GM12864 (cell line): Measurements from ENCODE around the gene ZBTB21.

Experiments
- DNase-seq: peaks from one replicate; pipeline ENCODE4 v3.0.0-alpha.2; 2011; ENCODE audit warnings: low read depth
- H3K4me3 ChIP-seq: 2 replicates; pipeline ENCODE4 v1.5.1; 2011; ENCODE audit warnings: mild to moderate bottlenecking, low read depth, low read length, control low read depth
- TF ChIP-seq, protein P1 (sequence below): IDR thresholded peaks from 2 replicates; pipeline ENCODE4 v1.5.1; 2011; ENCODE audit warnings: low read depth, mild to moderate bottlenecking, moderate library complexity, low read length, control low read depth, inconsistent platforms; ENCODE audit errors: missing control alignments

Gene ZBTB21

GRCh38 chr21:41976611-41977010 lies 33.5 kb downstream of the ZBTB21 start:
- no peak overlapping the region for H3K4me3 ChIP-seq
- TF ChIP-seq, protein P1, sequence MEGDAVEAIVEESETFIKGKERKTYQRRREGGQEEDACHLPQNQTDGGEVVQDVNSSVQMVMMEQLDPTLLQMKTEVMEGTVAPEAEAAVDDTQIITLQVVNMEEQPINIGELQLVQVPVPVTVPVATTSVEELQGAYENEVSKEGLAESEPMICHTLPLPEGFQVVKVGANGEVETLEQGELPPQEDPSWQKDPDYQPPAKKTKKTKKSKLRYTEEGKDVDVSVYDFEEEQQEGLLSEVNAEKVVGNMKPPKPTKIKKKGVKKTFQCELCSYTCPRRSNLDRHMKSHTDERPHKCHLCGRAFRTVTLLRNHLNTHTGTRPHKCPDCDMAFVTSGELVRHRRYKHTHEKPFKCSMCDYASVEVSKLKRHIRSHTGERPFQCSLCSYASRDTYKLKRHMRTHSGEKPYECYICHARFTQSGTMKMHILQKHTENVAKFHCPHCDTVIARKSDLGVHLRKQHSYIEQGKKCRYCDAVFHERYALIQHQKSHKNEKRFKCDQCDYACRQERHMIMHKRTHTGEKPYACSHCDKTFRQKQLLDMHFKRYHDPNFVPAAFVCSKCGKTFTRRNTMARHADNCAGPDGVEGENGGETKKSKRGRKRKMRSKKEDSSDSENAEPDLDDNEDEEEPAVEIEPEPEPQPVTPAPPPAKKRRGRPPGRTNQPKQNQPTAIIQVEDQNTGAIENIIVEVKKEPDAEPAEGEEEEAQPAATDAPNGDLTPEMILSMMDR: no peak
- DNase-seq: no peak

DNA sequence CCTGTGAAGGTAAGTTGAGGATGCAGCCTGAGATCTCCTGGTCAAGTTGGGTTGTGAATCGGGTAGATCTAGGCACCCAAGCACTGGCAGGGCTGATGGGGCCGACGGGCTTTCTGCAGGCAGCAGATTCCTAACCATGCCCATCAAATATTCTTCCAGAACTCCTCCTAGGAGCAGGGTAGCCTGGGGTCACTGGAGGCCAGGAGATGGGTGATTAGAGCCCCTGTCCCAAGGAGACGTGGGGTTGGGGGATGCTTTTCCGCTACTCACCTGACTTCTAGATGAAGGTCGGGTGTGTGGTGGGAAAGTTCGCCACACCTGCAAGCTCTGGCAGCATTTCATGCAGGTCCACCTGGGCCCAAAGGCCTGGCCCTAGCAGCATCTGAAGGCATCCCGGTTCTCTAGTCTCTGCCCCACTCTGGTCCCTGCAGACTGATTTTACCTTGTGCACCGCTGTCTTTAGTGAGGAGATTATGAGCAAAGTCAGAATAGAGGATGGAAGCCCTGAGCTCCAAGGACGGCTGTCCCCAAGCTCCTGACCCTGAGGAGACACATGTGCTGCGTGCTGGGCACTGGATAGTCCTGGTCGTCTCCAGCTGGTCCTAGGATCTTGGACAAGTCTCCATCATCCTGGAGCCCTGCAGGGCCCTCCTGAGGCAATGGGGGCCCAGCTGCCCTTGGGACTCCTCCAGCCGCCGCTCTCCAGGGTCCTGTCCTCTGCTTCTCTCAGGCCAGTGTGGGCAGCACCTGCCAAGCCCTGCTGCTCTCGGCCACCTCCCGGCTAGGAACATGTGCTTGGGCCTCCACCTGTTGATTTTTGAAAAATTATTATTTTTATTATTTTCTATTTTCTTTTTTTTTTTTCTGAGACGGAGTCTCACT lies 34.5 kb downstream of the ZBTB21 start:
- DNase-seq: no peak
- no peak overlapping the region for H3K4me3 ChIP-seq
- TF ChIP-seq, protein P1: no peak

DNA sequence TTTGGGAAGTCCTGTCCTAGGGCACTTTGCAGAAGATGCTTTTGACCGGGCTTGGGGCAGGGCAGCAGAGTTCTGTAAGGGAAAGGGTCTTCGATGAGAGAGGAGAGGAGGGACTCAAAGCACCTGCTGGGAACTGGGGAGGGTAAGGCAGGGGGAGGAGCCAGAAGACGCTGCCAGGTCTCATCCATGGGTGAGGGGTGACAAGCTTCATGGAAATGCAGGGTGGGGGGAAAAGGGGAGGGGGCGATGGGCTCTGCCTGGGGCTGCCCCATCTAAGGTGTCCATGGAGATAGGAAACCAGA lies 35.5 kb downstream of the ZBTB21 start:
- TF ChIP-seq, protein P1: no peak
- no peak for DNase-seq
- no peak overlapping the region for H3K4me3 ChIP-seq

DNA sequence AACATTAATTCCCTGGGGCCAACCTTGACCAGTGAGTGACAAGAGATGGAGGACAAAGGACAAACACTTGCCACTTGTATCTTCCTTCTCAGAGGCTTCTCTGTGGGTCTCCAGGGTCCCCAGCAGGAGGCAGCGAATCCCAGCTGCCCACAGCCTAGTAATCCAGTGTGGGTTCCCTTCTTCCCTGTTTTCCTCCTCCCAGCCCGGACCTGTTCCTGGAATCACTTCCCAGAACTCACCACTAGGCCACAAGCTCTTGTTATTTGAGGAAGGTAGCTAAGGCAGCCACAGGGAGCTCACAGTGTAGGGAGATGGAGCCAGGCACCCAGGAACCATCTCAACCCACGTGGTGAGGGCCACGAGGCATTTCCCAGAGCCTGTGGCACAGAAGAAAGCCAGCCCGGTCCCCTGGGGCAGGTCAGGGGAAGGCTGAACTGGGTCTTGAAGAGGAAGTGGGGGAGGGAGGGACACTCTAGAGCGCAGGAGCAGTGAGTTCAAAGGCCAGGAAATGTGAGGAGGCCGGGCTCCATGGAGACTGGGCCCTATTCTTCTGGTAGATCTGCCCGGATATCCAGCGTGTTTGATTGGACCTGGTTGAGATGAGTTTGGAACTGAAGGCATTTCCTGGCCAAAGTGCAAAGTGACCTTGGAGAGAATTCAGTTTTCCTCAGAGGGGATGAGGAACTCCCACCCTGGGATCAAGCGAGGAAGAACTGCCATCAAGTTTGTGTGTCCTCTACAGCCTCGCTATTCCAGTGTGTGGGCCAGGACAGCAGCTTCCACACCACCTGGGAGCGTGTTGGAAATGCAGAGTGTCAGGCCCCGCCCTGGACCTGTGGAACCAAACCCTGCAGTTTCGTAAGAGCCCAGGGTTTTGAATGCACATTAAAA lies 36.1 kb downstream of the ZBTB21 start:
- DNase-seq: no peak
- no peak overlapping the region for H3K4me3 ChIP-seq
- TF ChIP-seq, protein P1: no peak

DNA sequence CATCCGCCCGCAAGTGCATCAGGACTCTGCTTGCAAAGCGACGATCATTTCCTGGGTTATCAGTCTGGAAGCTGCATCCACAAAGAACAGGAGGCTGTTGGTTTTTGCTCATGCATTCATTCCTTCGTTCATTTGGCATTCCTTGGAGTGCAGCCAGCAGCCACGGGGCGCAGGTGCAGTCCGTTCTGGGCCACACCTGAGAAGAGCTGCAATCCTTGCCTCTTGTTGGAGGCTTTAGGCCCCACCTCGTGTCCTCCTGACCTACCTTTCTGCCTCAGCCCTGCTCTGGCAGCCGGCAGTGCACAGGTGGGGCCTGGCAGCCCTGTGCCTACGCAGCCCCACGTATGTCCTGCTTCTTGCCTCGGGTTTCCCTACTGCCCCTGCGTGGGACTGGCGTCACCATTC lies 36.7 kb downstream of the ZBTB21 start:
- no peak overlapping the region for H3K4me3 ChIP-seq
- no peak for DNase-seq
- TF ChIP-seq, protein P1: no peak

GRCh38 chr21:41972511-41973205 lies 37.5 kb downstream of the ZBTB21 start:
- DNase-seq: no peak
- TF ChIP-seq, protein P1: no peak
- H3K4me3 ChIP-seq: no peak overlapping the region
